ENCODE data around the gene CDKN2D.

- TF ChIP-seq CTCF (IDR thresholded peaks at IDR 0.05; ENCODE audit: low read length): no peak
- no peak for TF ChIP-seq EZH2 (IDR thresholded peaks at IDR 0.05; ENCODE audit: borderline replicate concordance, low read length)
These were observed 25.1 kb downstream of the CDKN2D start, which contains the start of gene ATG4D for GRCh38 chr19:10543420-10544241.
